H9 (cell line): ENCODE results near the gene YKT6. TPM values are rescaled to one million over a fixed set of nuclear protein-coding genes. Genes with fewer than 3 reads are reported as not detected.

ENCODE experiments used
- DNase-seq: peaks from one replicate; pipeline ENCODE4 v3.0.0-alpha.2; 2017
- H2AFZ ChIP-seq: one replicate; pipeline ENCODE4 v1.6.1; 2013; ENCODE audit warnings: mild to moderate bottlenecking, low read length, control low read depth, moderate library complexity
- H2AK5ac ChIP-seq: 2 replicates; pipeline ENCODE4 v1.6.1; 2013; ENCODE audit warnings: low read length, control low read depth, mixed read lengths; ENCODE audit not compliant: insufficient read length
- H2BK120ac ChIP-seq: one replicate; pipeline ENCODE4 v1.6.1; 2013; ENCODE audit warnings: low read depth, mild to moderate bottlenecking, low read length, control low read depth, inconsistent platforms; ENCODE audit not compliant: poor library complexity, severe bottlenecking
- H2BK12ac ChIP-seq: 2 replicates; pipeline ENCODE4 v1.6.1; 2013; ENCODE audit warnings: low read length, control low read depth, mixed read lengths, low read depth; ENCODE audit not compliant: insufficient read length
- H2BK15ac ChIP-seq: 2 replicates; pipeline ENCODE4 v1.6.1; 2013; ENCODE audit warnings: low read depth, low read length, control low read depth
- H2BK20ac ChIP-seq: one replicate; pipeline ENCODE4 v1.6.1; 2013; ENCODE audit warnings: low read depth, mild to moderate bottlenecking, low read length, control low read depth, inconsistent platforms; ENCODE audit not compliant: poor library complexity, severe bottlenecking
- H2BK5ac ChIP-seq: 2 replicates; pipeline ENCODE4 v1.6.1; 2013; ENCODE audit warnings: low read length, control low read depth, mixed read lengths; ENCODE audit not compliant: insufficient read length
- H3K14ac ChIP-seq: 2 replicates; pipeline ENCODE4 v1.6.1; 2013; ENCODE audit warnings: low read length, control low read depth; ENCODE audit not compliant: insufficient read depth
- H3K18ac ChIP-seq: 2 replicates; pipeline ENCODE4 v1.6.1; 2013; ENCODE audit warnings: low read depth, mild to moderate bottlenecking, mixed read lengths, low read length, control low read depth; ENCODE audit not compliant: insufficient read length
- H3K23ac ChIP-seq: 2 replicates; pipeline ENCODE4 v1.6.1; 2013; ENCODE audit warnings: low read length, control low read depth, mixed read lengths, low read depth; ENCODE audit not compliant: insufficient read length
- H3K23me2 ChIP-seq: 2 replicates; pipeline ENCODE4 v1.6.1; 2013; ENCODE audit warnings: low read depth, mild to moderate bottlenecking, mixed read lengths, low read length, control low read depth; ENCODE audit not compliant: insufficient read length, poor library complexity, severe bottlenecking
- H3K27ac ChIP-seq: 2 replicates; pipeline ENCODE4 v1.5.1; 2013; ENCODE audit warnings: low read length, control low read depth, mixed read lengths, low read depth; ENCODE audit not compliant: insufficient read length
- H3K27me3 ChIP-seq: 2 replicates; pipeline ENCODE4 v1.6.1; 2013; ENCODE audit warnings: low read length, control low read depth, inconsistent platforms; ENCODE audit not compliant: insufficient read depth
- H3K4ac ChIP-seq: 2 replicates; pipeline ENCODE4 v1.6.1; 2013; ENCODE audit warnings: low read depth, mild to moderate bottlenecking, control low read depth, inconsistent platforms, low read length, moderate library complexity
- H3K4me1 ChIP-seq: 2 replicates; pipeline ENCODE4 v1.6.1; 2013; ENCODE audit warnings: low read length, control low read depth, inconsistent platforms; ENCODE audit not compliant: insufficient read depth
- H3K4me2 ChIP-seq: 2 replicates; pipeline ENCODE4 v1.6.1; 2013; ENCODE audit warnings: low read length, control low read depth, mixed read lengths; ENCODE audit not compliant: insufficient read length, insufficient read depth
- H3K56ac ChIP-seq: 2 replicates; pipeline ENCODE4 v1.6.1; 2013; ENCODE audit warnings: low read depth, mild to moderate bottlenecking, mixed read lengths, low read length, control low read depth; ENCODE audit not compliant: insufficient read length
- H3K79me1 ChIP-seq: 2 replicates; pipeline ENCODE4 v1.6.1; 2013; ENCODE audit warnings: low read depth, mild to moderate bottlenecking, moderate library complexity, low read length, control low read depth, inconsistent platforms; ENCODE audit not compliant: insufficient read depth, poor library complexity, severe bottlenecking
- H3K79me2 ChIP-seq: 2 replicates; pipeline ENCODE4 v1.6.1; 2013; ENCODE audit warnings: low read length, control low read depth, inconsistent platforms; ENCODE audit not compliant: insufficient read depth
- H3K9ac ChIP-seq: 2 replicates; pipeline ENCODE4 v1.6.1; 2013; ENCODE audit warnings: low read length, control low read depth, mixed read lengths; ENCODE audit not compliant: insufficient read length; ENCODE audit errors: extremely low read depth
- H3K9me3 ChIP-seq: one replicate; pipeline ENCODE4 v1.6.1; 2013; ENCODE audit warnings: low read depth, low read length, inconsistent platforms; ENCODE audit not compliant: control insufficient read depth
- H3T11ph ChIP-seq: one replicate; pipeline ENCODE4 v1.6.1; 2013; ENCODE audit warnings: mild to moderate bottlenecking, low read length, control low read depth, inconsistent platforms
- H4K20me1 ChIP-seq: one replicate; pipeline ENCODE4 v1.6.1; 2013; ENCODE audit not compliant: control insufficient read depth, insufficient read length, insufficient read depth
- H4K5ac ChIP-seq: 2 replicates; pipeline ENCODE4 v1.6.1; 2013; ENCODE audit warnings: low read depth, mild to moderate bottlenecking, mixed read lengths, low read length, control low read depth; ENCODE audit not compliant: insufficient read length
- H4K8ac ChIP-seq: replicated peaks from 2 replicates; pipeline ENCODE4 v1.6.1; 2013; ENCODE audit warnings: low read length, control low read depth, mixed read lengths, low read depth; ENCODE audit not compliant: insufficient read length
- H4K91ac ChIP-seq: 2 replicates; pipeline ENCODE4 v1.6.1; 2013; ENCODE audit warnings: low read depth, mild to moderate bottlenecking, moderate library complexity, mixed read lengths, low read length, control low read depth; ENCODE audit not compliant: insufficient read length
- H3K27ac Mint-ChIP-seq, 3 experiments: 2 replicates in 2 of 3; 3 replicates in 1 of 3; pipeline ENCODE4 v1.8.0; 2020 to 2021; ENCODE audit warnings: mixed read lengths in 3 of 3, mild to moderate bottlenecking in 1 of 3, moderate library complexity in 1 of 3
- H3K27me3 Mint-ChIP-seq: 2 replicates; pipeline ENCODE4 v1.8.0; 2021; ENCODE audit warnings: low read depth, mild to moderate bottlenecking, moderate library complexity, mixed read lengths
- H3K36me3 Mint-ChIP-seq, 3 experiments: 2 replicates in 2 of 3; 3 replicates in 1 of 3; pipeline ENCODE4 v1.8.0; 2020 to 2021; ENCODE audit warnings: low read depth in 3 of 3, mixed read lengths in 3 of 3; ENCODE audit not compliant: insufficient read depth in 1 of 3
- H3K4me1 Mint-ChIP-seq, 2 experiments: 2 replicates each; pipeline ENCODE4 v1.8.0; 2020; ENCODE audit warnings: mixed read lengths in 2 of 2
- H3K4me3 Mint-ChIP-seq, 2 experiments: 2 replicates in 1 of 2; 3 replicates in 1 of 2; pipeline ENCODE4 v1.8.0; 2020 to 2021; ENCODE audit warnings: mild to moderate bottlenecking in 2 of 2, mixed read lengths in 2 of 2, moderate library complexity in 1 of 2
- H3K9me3 Mint-ChIP-seq, 2 experiments: 2 replicates in 1 of 2; 3 replicates in 1 of 2; pipeline ENCODE4 v1.8.0; 2020; ENCODE audit warnings: mild to moderate bottlenecking in 2 of 2, mixed read lengths in 2 of 2, moderate library complexity in 1 of 2
- CTCF ChIP-seq: fragments of 200-600 bp; sonication (generic); conservative IDR thresholded peaks from 3 replicates; pipeline ENCODE4 v1.8.0; 2021; ENCODE audit warnings: antibody characterized with exemption, mild to moderate bottlenecking
- WGBS: extraction: QIAGEN DNeasy Blood & Tissue Kit; methylation state at CpG from one replicate; pipeline ENCODE4 v1.1.7; 2013; ENCODE audit warnings: missing lambda C conversion rate, low lambda C conversion rate, mixed read lengths; ENCODE audit not compliant: insufficient read length; ENCODE audit errors: extremely low coverage; 5-methylcytosine and 5-hydroxymethylcytosine counted together
- total RNA-seq: library from RNA; stranded (reverse); gene quantifications from 2 replicates; pipeline ENCODE4 v1.2.1, GENCODE V29; 2021

The YKT6 gene
- total RNA-seq, 1 experiment from 2014 or later, result 104 TPM

- Histone ChIP-seq H4K20me1 (no peaks in the 10 kb centered on the region), H3K18ac (no peak overlapping the region), H3K23ac (no peak overlapping the region), H3K27me3 (no peaks in the 10 kb centered on the region), H3K27ac (no peak overlapping the region), H3K4me2 (no peak overlapping the region), H3K9me3 (no peaks in the 10 kb centered on the region), H2AFZ (no peak overlapping the region), H3K56ac (no peak overlapping the region), H3K4ac (no peak overlapping the region), H3K23me2 (peaks cover 3% of the 10 kb centered on the region), H2AK5ac (no peak overlapping the region), H4K5ac (no peak overlapping the region), H2BK120ac (no peak overlapping the region), H3K79me1 (peaks cover 3% of the 10 kb centered on the region), H2BK15ac (no peak overlapping the region), H2BK12ac (no peak overlapping the region), H3K79me2 (peaks cover 17% of the 10 kb centered on the region; the same call in 1 of the 2 replicates), H3T11ph (no peak overlapping the region), H4K8ac (no peak overlapping the region), H3K4me1 (no peaks in the 10 kb centered on the region), H3K9ac (no peak overlapping the region), H2BK5ac (no peak overlapping the region), H2BK20ac (no peak overlapping the region), H4K91ac (no peak overlapping the region), H3K14ac (no peak overlapping the region)
- no peak for TF ChIP-seq CTCF
- DNase-seq, result no peak
- WGBS, result no CpG with 5 or more reads among the region's 5 CpGs
- H3K36me3 Mint-ChIP-seq, result peaks cover 28 to 59% (median 57%) of the 10 kb centered on the region in 3 experiments; a peak in 6 of 7 replicates
- no peaks in the 10 kb centered on the region for H3K27me3 Mint-ChIP-seq
- H3K9me3 Mint-ChIP-seq, result no peaks in the 10 kb centered on the region
- H3K4me1 Mint-ChIP-seq, result peaks cover 12 to 13% of the 10 kb centered on the region in 2 experiments
- no peak overlapping the region for H3K4me3 Mint-ChIP-seq
- H3K27ac Mint-ChIP-seq, result no peak overlapping the region
These were observed 5.2 kb downstream of the YKT6 start for GRCh38 chr7:44206008-44206407.
